Nephron (organoid): Measurements from ENCODE around the gene CCR9.

ENCODE experiments used
- H3K27ac Mint-ChIP-seq, 3 experiments: 2 replicates each; pipeline ENCODE4 v1.8.0; 2020; ENCODE audit warnings: mixed read lengths in 3 of 3, mild to moderate bottlenecking in 2 of 3, moderate library complexity in 1 of 3
- H3K27me3 Mint-ChIP-seq: 2 replicates; pipeline ENCODE4 v1.8.0; 2021; ENCODE audit warnings: low read depth, mild to moderate bottlenecking, moderate library complexity, mixed read lengths
- H3K36me3 Mint-ChIP-seq: 2 replicates; pipeline ENCODE4 v1.8.0; 2020; ENCODE audit warnings: low read depth, mixed read lengths
- H3K4me1 Mint-ChIP-seq: 2 replicates; pipeline ENCODE4 v1.8.0; 2020; ENCODE audit warnings: mixed read lengths
- H3K4me3 Mint-ChIP-seq, 3 experiments: 2 replicates each; pipeline ENCODE4 v1.8.0; 2020; ENCODE audit warnings: mild to moderate bottlenecking in 3 of 3, mixed read lengths in 3 of 3, moderate library complexity in 2 of 3
- H3K9me3 Mint-ChIP-seq: 2 replicates; pipeline ENCODE4 v1.8.0; 2020; ENCODE audit warnings: mixed read lengths
- CTCF ChIP-seq, 3 experiments: fragments of 200-600 bp; sonication (generic); IDR thresholded peaks; one replicate each; pipeline ENCODE4 v1.5.0; 2021; ENCODE audit warnings: antibody characterized with exemption in 3 of 3; ENCODE audit not compliant: unreplicated experiment in 3 of 3

Gene CCR9

GRCh38 chr3:45887285-45887684, 942 bp downstream of the CCR9 start:
- Mint-ChIP-seq H3K27me3 (peaks cover 8% of the 10 kb centered on the region), H3K27ac (no peak overlapping the region), H3K9me3 (no peaks in the 10 kb centered on the region), H3K4me1 (no peaks in the 10 kb centered on the region), H3K4me3 (no peak overlapping the region), H3K36me3 (no peaks in the 10 kb centered on the region)
- no peak for TF ChIP-seq CTCF (IDR thresholded peaks at IDR 0.05; ENCODE audit: unreplicated experiment in 3 of 3)

- Mint-ChIP-seq H3K27me3 (peaks cover 8% of the 10 kb centered on the region), H3K4me1 (no peaks in the 10 kb centered on the region), H3K4me3 (no peak overlapping the region), H3K36me3 (no peaks in the 10 kb centered on the region), H3K9me3 (no peaks in the 10 kb centered on the region), H3K27ac (no peak overlapping the region)
- no peak for TF ChIP-seq CTCF (IDR thresholded peaks at IDR 0.05; ENCODE audit: unreplicated experiment in 3 of 3)
Measured at GRCh38 chr3:45887759-45888511, 1.6 kb downstream of the CCR9 start.

- Mint-ChIP-seq H3K27ac (no peak overlapping the region), H3K4me1 (no peaks in the 10 kb centered on the region), H3K27me3 (peaks cover 10% of the 10 kb centered on the region), H3K36me3 (no peaks in the 10 kb centered on the region), H3K9me3 (no peaks in the 10 kb centered on the region), H3K4me3 (no peak overlapping the region)
- no peak for TF ChIP-seq CTCF (IDR thresholded peaks at IDR 0.05; ENCODE audit: unreplicated experiment in 3 of 3)
Measured at GRCh38 chr3:45889337-45889736, 3.0 kb downstream of the CCR9 start.

- Mint-ChIP-seq H3K9me3 (no peaks in the 10 kb centered on the region), H3K4me1 (no peaks in the 10 kb centered on the region), H3K27me3 (peaks cover 3% of the 10 kb centered on the region), H3K27ac (no peak overlapping the region), H3K4me3 (no peak overlapping the region), H3K36me3 (no peaks in the 10 kb centered on the region)
- TF ChIP-seq CTCF (IDR thresholded peaks at IDR 0.05; ENCODE audit: unreplicated experiment in 3 of 3) = no peak
Measured at GRCh38 chr3:45890405-45890804, 4.1 kb downstream of the CCR9 start.

GRCh38 chr3:45892161-45892560, 5.8 kb downstream of the CCR9 start:
- H3K27me3 Mint-ChIP-seq = peaks cover 3% of the 10 kb centered on the region
- no peak for TF ChIP-seq CTCF (IDR thresholded peaks at IDR 0.05; ENCODE audit: unreplicated experiment in 3 of 3)
- no peaks in the 10 kb centered on the region for H3K36me3 Mint-ChIP-seq
- H3K9me3 Mint-ChIP-seq = no peaks in the 10 kb centered on the region
- H3K27ac Mint-ChIP-seq = no peak overlapping the region
- no peak overlapping the region for H3K4me3 Mint-ChIP-seq
- H3K4me1 Mint-ChIP-seq = no peaks in the 10 kb centered on the region

- no peaks in the 10 kb centered on the region for H3K36me3 Mint-ChIP-seq
- H3K27me3 Mint-ChIP-seq = peaks cover 3% of the 10 kb centered on the region
- TF ChIP-seq CTCF (IDR thresholded peaks at IDR 0.05; ENCODE audit: unreplicated experiment in 3 of 3) = no peak
Measured at GRCh38 chr3:45894015-45894414, 7.7 kb downstream of the CCR9 start.

More at GRCh38 chr3:45894015-45894414, 7.7 kb downstream of the CCR9 start:
- no peak overlapping the region for H3K4me3 Mint-ChIP-seq
- no peaks in the 10 kb centered on the region for H3K4me1 Mint-ChIP-seq
- H3K9me3 Mint-ChIP-seq = no peaks in the 10 kb centered on the region
- H3K27ac Mint-ChIP-seq = no peak overlapping the region
